PC-9 (cell line): ENCODE data around the gene DUOXA1. TPM values are rescaled to one million over a fixed set of nuclear protein-coding genes. Genes with fewer than 3 reads are reported as not detected.

ENCODE experiments used
- BruUV-seq: library from RNA; stranded (reverse); fragments of 400-500 nt; replicated peaks from 2 replicates; lab custom pipeline; 2021; lab: Mats Ljungman, UMichigan
- CTCF ChIA-PET: fragments of 300-600 bp; sonication (Branson Sonifier 250); formaldehyde crosslinking; loops from one replicate; lab custom pipeline; 2022; ENCODE audit warnings: antibody characterized with exemption; lab: Charles Lee
- POLR2A ChIA-PET: fragments of 300-600 bp; sonication (Branson Sonifier 250); formaldehyde crosslinking; loops from one replicate; lab custom pipeline; 2022; ENCODE audit warnings: antibody characterized with exemption; ENCODE audit not compliant: unreplicated experiment; lab: Charles Lee
- DNase-seq, 2 experiments: peaks; one replicate each; pipeline versions ENCODE4 v3.0.0 to v3.0.0-alpha.2; 2015 to 2022; ENCODE audit warnings: mixed read lengths in 1 of 2
- H2AFZ ChIP-seq: fragments of 200-600 bp; sonication (generic); 2 replicates; pipeline ENCODE4 v1.8.1; 2017; ENCODE audit warnings: antibody characterized with exemption
- H3F3A ChIP-seq: fragments of 200-600 bp; sonication (generic); 2 replicates; pipeline ENCODE4 v1.8.1; 2017; ENCODE audit warnings: antibody characterized with exemption, mild to moderate bottlenecking, low read depth; ENCODE audit not compliant: insufficient read depth
- H3K27ac ChIP-seq: fragments of 200-600 bp; sonication (generic); 2 replicates; pipeline ENCODE4 v1.6.1; 2016; ENCODE audit warnings: mixed run types
- H3K27me3 ChIP-seq: fragments of 200-600 bp; sonication (generic); 2 replicates; pipeline ENCODE4 v1.6.1; 2016; ENCODE audit warnings: low read depth, mixed run types; ENCODE audit not compliant: insufficient read depth
- H3K36me3 ChIP-seq: fragments of 200-600 bp; sonication (generic); 2 replicates; pipeline ENCODE4 v1.6.1; 2016; ENCODE audit warnings: low read depth, mixed run types
- H3K4me1 ChIP-seq: fragments of 200-600 bp; sonication (generic); replicated peaks from 2 replicates; pipeline ENCODE4 v1.6.1; 2016; ENCODE audit warnings: mixed run types; ENCODE audit not compliant: insufficient read depth
- H3K4me2 ChIP-seq: fragments of 200-600 bp; sonication (generic); 2 replicates; pipeline ENCODE4 v1.6.1; 2017; ENCODE audit warnings: mixed run types
- H3K4me3 ChIP-seq: fragments of 200-600 bp; sonication (generic); 2 replicates; pipeline ENCODE4 v1.6.1; 2016; ENCODE audit warnings: mixed run types
- H3K79me2 ChIP-seq: fragments of 200-600 bp; sonication (generic); 2 replicates; pipeline ENCODE4 v1.6.1; 2017; ENCODE audit warnings: low read depth, mixed run types
- H3K9me2 ChIP-seq: fragments of 200-600 bp; sonication (generic); 2 replicates; pipeline ENCODE4 v1.8.1; 2017; ENCODE audit warnings: mild to moderate bottlenecking; ENCODE audit not compliant: insufficient read depth
- H3K9me3 ChIP-seq: fragments of 200-600 bp; sonication (generic); 2 replicates; pipeline ENCODE4 v1.8.1; 2016; ENCODE audit warnings: low read depth; ENCODE audit not compliant: insufficient read depth
- H4K20me1 ChIP-seq: fragments of 200-600 bp; sonication (generic); 2 replicates; pipeline ENCODE4 v1.8.1; 2017; ENCODE audit not compliant: insufficient read depth
- CTCF ChIP-seq: fragments of 200-600 bp; sonication (generic); conservative IDR thresholded peaks from 2 replicates; pipeline ENCODE4 v1.6.1; 2017; ENCODE audit warnings: mixed run types, antibody characterized with exemption, mild to moderate bottlenecking, moderate library complexity
- EZH2 ChIP-seq: fragments of 200-600 bp; sonication (generic); IDR thresholded peaks from 2 replicates; pipeline ENCODE4 v1.8.0; 2017; ENCODE audit warnings: antibody characterized with exemption, low read depth
- intact Hi-C: fragments of 100-400 bp; cut with micrococcal nuclease; formaldehyde crosslinking; loops from one replicate; pipeline ENCODE4 v1.10.0; 2022; ENCODE audit not compliant: unreplicated experiment
- total RNA-seq: library from RNA; stranded (reverse); gene quantifications from 2 replicates; pipeline ENCODE4 v1.2.3, GENCODE V29; 2021

DUOXA1 gene
- total RNA-seq, 1 experiment from 2014 or later: 0.33 TPM

- Histone ChIP-seq H4K20me1 (no peaks in the 10 kb centered on the region), H3K4me1 (no peaks in the 10 kb centered on the region), H3K79me2 (no peaks in the 10 kb centered on the region), H2AFZ (no peak overlapping the region), H3K9me2 (no peaks in the 10 kb centered on the region), H3K27ac (no peak overlapping the region), H3K36me3 (no peaks in the 10 kb centered on the region), H3K4me2 (no peak overlapping the region), H3K4me3 (no peak overlapping the region), H3K27me3 (peaks cover 3% of the 10 kb centered on the region; the same call in 1 of the 2 replicates), H3K9me3 (no peaks in the 10 kb centered on the region), H3F3A (no peaks in the 10 kb centered on the region)
- BruUV-seq: no TSS peak
- DNase-seq: no peak
- ChIA-PET CTCF (no interaction called here), POLR2A (interaction anchor here (0.5 kb wide), 1 partner anchor 11 kb away, joined by 3 read pairs; no protein-coding TSS in a partner anchor)
- intact Hi-C loops: no loop called here
- TF ChIP-seq EZH2 (no peak), CTCF (no peak)
These were observed 16.9 kb downstream of the DUOXA1 start for GRCh38 chr15:45112591-45113379.

GRCh38 chr15:45112143-45112590 lies 17.5 kb downstream of the DUOXA1 start:
- Histone ChIP-seq H3K27ac (no peak overlapping the region), H2AFZ (no peak overlapping the region), H3K4me2 (no peak overlapping the region), H3K4me1 (no peaks in the 10 kb centered on the region), H3K9me2 (no peaks in the 10 kb centered on the region), H3K4me3 (no peak overlapping the region), H3K79me2 (no peaks in the 10 kb centered on the region), H3K27me3 (peaks cover 3% of the 10 kb centered on the region; the same call in 1 of the 2 replicates), H3F3A (no peaks in the 10 kb centered on the region), H3K36me3 (no peaks in the 10 kb centered on the region), H3K9me3 (no peaks in the 10 kb centered on the region), H4K20me1 (no peaks in the 10 kb centered on the region)
- POLR2A ChIA-PET: no interaction called here
- intact Hi-C loops: no loop called here
- BruUV-seq: no TSS peak
- DNase-seq: no peak
- CTCF ChIA-PET: no interaction called here
- TF ChIP-seq EZH2 (no peak), CTCF (no peak)

- H3K4me1 ChIP-seq: no peaks in the 10 kb centered on the region
- H3K36me3 ChIP-seq: no peaks in the 10 kb centered on the region
- H2AFZ ChIP-seq: no peak overlapping the region
- no peak for TF ChIP-seq CTCF
- TF ChIP-seq EZH2: no peak
- CTCF ChIA-PET: no interaction called here
- H3F3A ChIP-seq: no peaks in the 10 kb centered on the region
- H3K4me2 ChIP-seq: no peak overlapping the region
- no peak overlapping the region for H3K4me3 ChIP-seq
- no peaks in the 10 kb centered on the region for H3K79me2 ChIP-seq
- no peak overlapping the region for H3K27ac ChIP-seq
- BruUV-seq: no TSS peak
- H3K9me3 ChIP-seq: no peaks in the 10 kb centered on the region
- intact Hi-C loops: no loop called here
- H3K9me2 ChIP-seq: no peaks in the 10 kb centered on the region
- DNase-seq: no peak
- POLR2A ChIA-PET: no interaction called here
- peaks cover 3% of the 10 kb centered on the region; the same call in 1 of the 2 replicates for H3K27me3 ChIP-seq
- H4K20me1 ChIP-seq: no peaks in the 10 kb centered on the region
These were observed 18.1 kb downstream of the DUOXA1 start for GRCh38 chr15:45111390-45112142.
